ENCODE data around the gene SOAT1. TPM values are rescaled to one million over a fixed set of nuclear protein-coding genes. Genes with fewer than 3 reads are reported as not detected.

The SOAT1 gene
- total and polyA plus RNA-seq, 10 of the 15 experiments (the other 5 are each of a cell fraction or from before 2014, with no cell fraction given), result 8.6 to 68.5 (median 22.3) TPM

GRCh38 chr1:179365342-179366092, 71.9 kb downstream of the SOAT1 start, which contains the start of gene AXDND1 (continued):
- TF ChIP-seq ZNF687 (IDR thresholded peaks at IDR 0.05), result peak; percentile 88
- peak; percentile 75 for TF ChIP-seq IKZF1 (conservative IDR thresholded peaks at IDR 0.05)
- TF ChIP-seq EGR1 (IDR thresholded peaks at IDR 0.05; ENCODE audit: borderline replicate concordance in 1 of 2, low read depth in 2 of 2, low read length in 2 of 2), result 0 out of 3 replicates have a peak, but pooled peaks of 1 of the 2 experiments have one; percentile 39
- TF ChIP-seq E4F1 (IDR thresholded peaks at IDR 0.05; ENCODE audit: borderline replicate concordance, partially characterized antibody), result peak; percentile 68
- no peak for TF ChIP-seq REST (IDR thresholded peaks at IDR 0.05; ENCODE audit: low read depth, low read length)
- TF ChIP-seq MEF2A (IDR thresholded peaks at IDR 0.05; ENCODE audit: insufficient read depth, low read depth, low read length), result no peak
- peak; percentile 95 for TF ChIP-seq BMI1 (IDR thresholded peaks at IDR 0.05; ENCODE audit: borderline replicate concordance)
- no peak for TF ChIP-seq BRCA1 (IDR thresholded peaks at IDR 0.05; ENCODE audit: low read depth, low read length)
- no peak for TF ChIP-seq SUZ12 (IDR thresholded peaks at IDR 0.05; ENCODE audit: unreplicated experiment)
- peak; percentile 95 for TF ChIP-seq SPI1 (IDR thresholded peaks at IDR 0.05; ENCODE audit: borderline replicate concordance, insufficient read depth, low read depth, low read length)
- TF ChIP-seq WRNIP1 (IDR thresholded peaks at IDR 0.05; ENCODE audit: borderline replicate concordance, low read depth, low read length), result 0 out of 2 replicates have a peak, but pooled peaks have one; percentile 51
- TF ChIP-seq EED (IDR thresholded peaks at IDR 0.05; ENCODE audit: low read depth), result no peak
- TF ChIP-seq NFYA (IDR thresholded peaks at IDR 0.05; ENCODE audit: borderline replicate concordance, low read depth, low read length), result no peak
- no peak for TF ChIP-seq BCL11A (IDR thresholded peaks at IDR 0.05; ENCODE audit: low read depth, low read length)
- no peak for TF ChIP-seq USF1 (IDR thresholded peaks at IDR 0.05; ENCODE audit: borderline replicate concordance, extremely low read length, insufficient read depth, low read depth, low read length)
- no peak for TF ChIP-seq SMC3 (IDR thresholded peaks at IDR 0.05; ENCODE audit: borderline replicate concordance, low read length)
- TF ChIP-seq NRF1 (conservative IDR thresholded peaks at IDR 0.05; ENCODE audit: low read depth, low read length), result peak; percentile 75
- TF ChIP-seq TCF12 (IDR thresholded peaks at IDR 0.05; ENCODE audit: low read depth, low read length), result no peak
